ENCODE data around the gene LCN10.

DNA sequence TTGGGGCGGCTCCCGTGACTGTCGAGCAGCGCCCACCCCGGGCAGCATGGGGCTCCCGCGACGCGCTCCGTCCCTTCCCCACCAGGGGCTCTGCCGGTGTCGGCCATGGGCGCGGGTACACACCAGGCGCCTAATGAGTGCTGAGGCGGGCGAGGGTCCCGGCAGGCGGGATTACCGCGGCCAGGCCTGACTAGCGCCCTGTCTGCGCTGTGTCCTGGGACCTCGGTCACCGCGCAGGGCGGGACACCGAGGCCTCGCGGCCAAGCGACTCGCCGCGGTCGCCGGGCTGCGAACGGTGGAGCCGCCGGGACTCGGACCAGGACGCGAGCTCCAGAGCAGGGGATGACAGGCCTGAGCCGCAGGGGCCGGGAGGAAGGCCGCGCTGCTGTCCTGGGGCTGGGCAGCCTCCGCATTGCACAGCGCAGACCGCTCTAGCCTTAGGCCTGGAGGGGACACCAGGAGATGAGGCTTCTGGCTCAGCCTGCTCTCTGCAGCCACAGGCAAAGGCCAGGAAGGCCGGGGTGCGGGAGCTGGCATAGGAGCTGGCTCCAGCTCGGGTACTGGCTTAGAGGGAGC, 14.1 kb downstream of the LCN10 start:
- TF ChIP-seq, protein P1, sequence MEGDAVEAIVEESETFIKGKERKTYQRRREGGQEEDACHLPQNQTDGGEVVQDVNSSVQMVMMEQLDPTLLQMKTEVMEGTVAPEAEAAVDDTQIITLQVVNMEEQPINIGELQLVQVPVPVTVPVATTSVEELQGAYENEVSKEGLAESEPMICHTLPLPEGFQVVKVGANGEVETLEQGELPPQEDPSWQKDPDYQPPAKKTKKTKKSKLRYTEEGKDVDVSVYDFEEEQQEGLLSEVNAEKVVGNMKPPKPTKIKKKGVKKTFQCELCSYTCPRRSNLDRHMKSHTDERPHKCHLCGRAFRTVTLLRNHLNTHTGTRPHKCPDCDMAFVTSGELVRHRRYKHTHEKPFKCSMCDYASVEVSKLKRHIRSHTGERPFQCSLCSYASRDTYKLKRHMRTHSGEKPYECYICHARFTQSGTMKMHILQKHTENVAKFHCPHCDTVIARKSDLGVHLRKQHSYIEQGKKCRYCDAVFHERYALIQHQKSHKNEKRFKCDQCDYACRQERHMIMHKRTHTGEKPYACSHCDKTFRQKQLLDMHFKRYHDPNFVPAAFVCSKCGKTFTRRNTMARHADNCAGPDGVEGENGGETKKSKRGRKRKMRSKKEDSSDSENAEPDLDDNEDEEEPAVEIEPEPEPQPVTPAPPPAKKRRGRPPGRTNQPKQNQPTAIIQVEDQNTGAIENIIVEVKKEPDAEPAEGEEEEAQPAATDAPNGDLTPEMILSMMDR (conservative IDR thresholded peaks at IDR 0.05; ENCODE audit: low read depth, low read length): no peak
- TF ChIP-seq EZH2 (IDR thresholded peaks at IDR 0.05; ENCODE audit: low read length, unreplicated experiment): no peak

Measured in PC-3 (cell line).